NCI-H748 (cell line): ENCODE measurements around the gene ABLIM1.

Source experiments
- DNase-seq: peaks from one replicate; lab custom pipeline; 2025; ENCODE audit not compliant: unreplicated experiment; lab: John Stamatoyannopoulos, UW

ABLIM1 gene

GRCh38 chr10:114397651-114398145 is 260.4 kb downstream of the ABLIM1 start:
- DNase-seq, result no peak

GRCh38 chr10:114396464-114396863 is 261.6 kb downstream of the ABLIM1 start:
- DNase-seq, result no peak

GRCh38 chr10:114395366-114396022 is 262.6 kb downstream of the ABLIM1 start:
- DNase-seq, result no peak

DNA sequence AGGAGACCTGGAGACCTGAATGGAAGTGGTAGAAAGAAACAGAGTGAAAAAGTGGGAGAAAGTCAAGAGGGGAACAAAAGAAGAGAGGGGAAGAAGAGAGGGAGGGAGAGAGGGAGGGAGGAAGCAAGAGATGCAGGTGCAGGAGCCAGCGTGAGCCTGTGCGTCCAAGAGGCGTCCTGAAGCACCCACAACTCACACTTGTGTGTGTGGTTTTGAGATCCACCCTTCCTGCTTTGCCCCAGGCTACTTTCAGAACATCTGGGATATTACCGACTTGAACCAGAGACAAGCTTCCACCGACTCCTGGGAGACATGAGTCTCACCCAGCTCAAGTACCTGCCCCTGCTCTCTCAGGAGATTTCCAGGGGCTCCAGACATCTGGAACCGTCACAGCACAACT is 263.5 kb downstream of the ABLIM1 start:
- DNase-seq, result no peak

DNA sequence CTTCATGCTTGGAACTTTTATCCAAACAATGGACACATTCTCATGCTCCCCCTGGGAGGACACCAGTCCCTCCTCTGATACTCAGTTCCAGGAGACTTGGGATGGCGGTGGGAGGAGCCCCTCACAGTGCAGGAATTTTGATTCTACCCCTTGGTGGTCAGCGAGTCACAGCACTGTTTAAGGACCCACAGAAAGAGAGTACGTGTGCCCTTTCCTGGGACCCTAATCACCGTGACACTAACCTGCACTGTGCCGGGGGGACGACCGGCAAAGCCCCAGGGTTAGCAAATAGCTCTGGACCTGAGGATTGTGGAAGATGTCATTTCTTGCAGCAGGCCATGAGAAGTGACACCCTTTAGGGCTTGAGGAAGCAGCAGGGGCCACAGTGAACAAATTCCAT is 264.2 kb downstream of the ABLIM1 start:
- no peak for DNase-seq

DNA sequence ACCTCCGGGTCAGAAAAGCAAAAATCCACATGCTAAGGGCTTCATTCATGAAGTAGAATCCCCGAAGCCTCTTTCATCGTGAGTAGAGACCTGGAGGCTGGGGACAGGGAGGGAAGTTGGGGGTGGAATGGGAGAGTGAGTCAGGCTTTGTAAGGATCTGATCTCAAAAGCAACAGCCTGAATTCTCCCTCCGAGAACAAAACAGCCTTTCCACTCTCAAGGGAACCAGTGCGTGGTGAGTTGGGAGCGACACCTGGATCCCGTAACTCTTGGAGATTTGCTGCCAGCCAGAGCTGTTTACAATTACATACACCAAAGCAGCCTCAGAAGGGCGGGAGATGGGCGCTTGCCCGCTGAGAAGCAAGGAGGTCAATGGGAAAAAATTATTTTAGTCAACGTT is 264.6 kb downstream of the ABLIM1 start:
- no peak for DNase-seq

GRCh38 chr10:114392112-114392835 is 265.8 kb downstream of the ABLIM1 start:
- DNase-seq, result no peak

- no peak for DNase-seq
Observed at GRCh38 chr10:114391599-114391998, 266.5 kb downstream of the ABLIM1 start.

- no peak for DNase-seq
Observed at GRCh38 chr10:114389426-114389825, 268.6 kb downstream of the ABLIM1 start.

DNA sequence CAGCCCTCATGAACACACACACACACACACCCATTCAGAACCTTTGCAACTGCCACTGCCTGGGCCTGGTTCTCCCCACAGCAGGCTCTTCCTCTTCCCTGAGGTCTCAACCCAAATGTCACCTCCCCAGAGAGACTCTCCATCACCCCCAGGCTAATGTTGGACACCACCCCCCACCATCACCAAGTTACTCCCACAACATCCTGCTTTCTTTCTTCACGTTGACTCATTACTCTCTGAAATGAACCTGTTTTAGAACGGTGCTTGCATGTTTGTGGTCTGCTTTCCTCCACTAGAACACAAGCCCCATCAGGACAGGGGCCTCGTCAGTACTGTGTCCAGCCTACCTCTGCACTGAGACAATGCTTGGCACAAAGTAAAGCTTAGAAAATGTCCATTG is 269.8 kb downstream of the ABLIM1 start:
- no peak for DNase-seq

DNA sequence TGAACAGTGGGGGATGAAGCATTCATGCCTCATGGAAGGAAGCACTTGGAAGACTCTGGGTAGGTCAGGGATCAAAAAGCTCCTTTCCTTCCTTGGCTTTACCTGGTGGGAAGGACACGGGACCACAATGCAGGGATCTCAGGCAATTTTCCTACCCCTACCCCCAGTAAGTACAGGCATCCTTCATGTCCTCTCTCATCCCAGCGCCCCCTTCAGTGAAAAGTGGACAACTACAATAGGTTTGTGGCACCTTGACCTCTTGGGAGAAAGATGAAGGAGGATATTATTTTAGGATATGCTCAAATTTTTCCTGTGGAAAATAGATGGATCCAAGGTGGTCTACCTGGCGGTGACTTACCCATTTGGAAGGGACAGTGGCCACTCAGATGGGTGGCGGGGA is 270.3 kb downstream of the ABLIM1 start:
- DNase-seq, result no peak

GRCh38 chr10:114386452-114386851 is 271.6 kb downstream of the ABLIM1 start:
- no peak for DNase-seq

- no peak for DNase-seq
Observed at GRCh38 chr10:114385557-114385956, 272.5 kb downstream of the ABLIM1 start.

DNA sequence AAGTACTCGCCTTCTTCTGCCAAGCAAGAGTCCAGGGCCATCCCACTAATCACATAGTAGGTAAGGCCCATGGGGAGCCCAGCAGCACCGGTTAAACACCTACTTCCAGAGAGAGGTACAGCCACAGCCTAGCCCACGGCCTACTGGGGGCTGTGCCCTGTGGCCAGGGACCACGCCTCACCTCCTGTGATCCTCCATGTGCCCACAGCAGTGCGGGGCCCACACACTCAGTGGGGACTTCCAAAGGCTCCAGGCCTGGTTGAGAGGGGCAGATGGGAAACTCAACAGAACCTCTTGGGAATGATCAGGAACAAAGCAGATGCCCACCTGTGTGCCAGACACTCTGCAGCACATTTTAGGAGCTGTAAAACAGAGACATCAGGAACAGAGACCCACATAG is 273.5 kb downstream of the ABLIM1 start:
- DNase-seq, result no peak

DNA sequence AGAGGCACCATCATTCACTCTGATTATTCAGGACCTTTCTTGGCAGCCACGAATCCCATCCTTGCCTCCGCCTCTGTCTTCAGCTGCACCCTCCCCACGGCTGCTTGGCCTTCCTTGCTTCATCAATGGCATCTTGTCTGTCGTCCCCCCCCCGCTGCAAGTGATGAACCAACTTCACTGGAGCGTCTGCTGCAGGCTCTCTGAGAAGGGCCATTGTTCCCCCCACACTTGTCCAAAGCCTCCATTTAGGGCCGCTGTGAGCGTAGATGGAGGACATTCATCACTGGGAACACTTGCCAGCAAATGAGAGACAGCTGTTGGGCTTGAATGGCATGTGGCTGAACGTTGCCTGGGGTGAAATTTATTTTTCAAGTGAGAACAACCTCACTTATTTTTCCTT is 273.9 kb downstream of the ABLIM1 start:
- no peak for DNase-seq
